ENCODE results near the gene FAU.

The FAU gene

GRCh38 chr11:65072631-65072966 is 49.3 kb downstream of the FAU start:
- DNase-seq, result no peak

DNA sequence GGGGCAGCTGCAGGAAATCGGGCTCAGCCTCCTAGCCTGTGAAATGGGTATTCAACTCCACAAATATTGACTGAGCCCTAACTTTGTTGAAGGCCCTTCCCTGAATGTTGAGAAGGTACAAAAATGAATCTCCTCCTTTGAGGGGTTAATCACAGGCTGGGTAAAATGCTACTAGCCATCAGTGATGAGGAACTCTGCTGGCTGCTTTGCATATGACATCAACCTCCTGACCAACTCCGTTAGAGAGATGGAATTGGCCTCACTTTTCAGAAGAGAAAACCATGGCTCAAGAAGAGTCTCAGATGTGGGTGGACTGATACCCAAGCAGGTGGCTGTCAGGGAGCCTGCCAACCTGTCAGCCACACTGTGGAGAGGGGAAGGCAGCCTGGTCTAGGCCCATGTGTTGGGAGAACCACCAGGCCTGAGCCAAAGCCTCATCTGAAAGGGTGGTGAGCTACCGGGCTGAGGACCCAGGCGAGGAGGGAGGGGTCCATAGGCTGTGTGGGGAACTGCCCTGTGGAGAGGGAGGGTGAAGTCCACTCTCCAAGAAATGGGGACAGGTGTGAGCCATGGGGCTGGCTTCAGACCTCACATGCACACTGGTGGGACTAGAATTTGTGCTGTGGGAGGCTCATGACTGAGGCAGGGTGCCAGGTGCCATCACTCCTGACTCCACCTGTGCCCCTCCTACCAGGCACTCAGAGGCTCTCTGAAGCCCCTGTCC is 49.9 kb downstream of the FAU start:
- DNase-seq, result no peak

All from effector CD4-positive, alpha-beta T cell (primary cell).